ENCODE data around the gene FAM169A.
"Not testable (repeated sequence)": the region's sequence is repeated elsewhere in the genome, so short reads cannot be mapped to it uniquely, and the experiment has no call there.

FAM169A gene

GRCh38 chr5:74865804-74866595, at the start of gene FAM169A:
TSS of gene FAM169A (minus strand) at chr5:74866387. CDS start at chr5:74841676, 24,711 bp downstream.
- DNase-seq (ENCODE audit: low spot score): peak; percentile 43

GRCh38 chr5:74915488-74915887, 49.3 kb upstream of the FAM169A start:
- DNase-seq (ENCODE audit: low spot score): no peak

GRCh38 chr5:74911421-74911820, 45.2 kb upstream of the FAM169A start:
- not testable (repeated sequence) for DNase-seq (ENCODE audit: low spot score)

GRCh38 chr5:74909888-74910287, 43.7 kb upstream of the FAM169A start:
- DNase-seq (ENCODE audit: low spot score): not testable (repeated sequence)

GRCh38 chr5:74908237-74908636, 42.0 kb upstream of the FAM169A start:
- not testable (repeated sequence) for DNase-seq (ENCODE audit: low spot score)

GRCh38 chr5:74904713-74905112, 38.5 kb upstream of the FAM169A start:
- DNase-seq (ENCODE audit: low spot score): not testable (repeated sequence)

GRCh38 chr5:74903165-74903787, 37.1 kb upstream of the FAM169A start:
- no peak for DNase-seq (ENCODE audit: low spot score)

GRCh38 chr5:74897049-74897448, 30.9 kb upstream of the FAM169A start:
- no peak for DNase-seq (ENCODE audit: low spot score)

GRCh38 chr5:74895906-74896305, 29.7 kb upstream of the FAM169A start:
- DNase-seq (ENCODE audit: low spot score): peak; percentile 66

- no peak for DNase-seq (ENCODE audit: low spot score)
Observed at GRCh38 chr5:74894351-74894750, 28.2 kb upstream of the FAM169A start.

- no peak for DNase-seq (ENCODE audit: low spot score)
Observed at GRCh38 chr5:74892921-74893320, 26.7 kb upstream of the FAM169A start.

- DNase-seq (ENCODE audit: low spot score): no peak
Observed at GRCh38 chr5:74889523-74890105, 23.4 kb upstream of the FAM169A start.

- no peak for DNase-seq (ENCODE audit: low spot score)
Observed at GRCh38 chr5:74888117-74888516, 21.9 kb upstream of the FAM169A start.

- no peak for DNase-seq (ENCODE audit: low spot score)
Observed at GRCh38 chr5:74885170-74885569, 19.0 kb upstream of the FAM169A start.

- not testable (repeated sequence) for DNase-seq (ENCODE audit: low spot score)
Observed at GRCh38 chr5:74882379-74883134, 16.4 kb upstream of the FAM169A start.

- peak; percentile 83 for DNase-seq (ENCODE audit: low spot score)
Observed at GRCh38 chr5:74877624-74878304, 11.6 kb upstream of the FAM169A start.

GRCh38 chr5:74875994-74876791, 10.0 kb upstream of the FAM169A start:
- DNase-seq (ENCODE audit: low spot score): peak; percentile 8

- no peak for DNase-seq (ENCODE audit: low spot score)
Observed at GRCh38 chr5:74873525-74874249, 7.5 kb upstream of the FAM169A start.

- DNase-seq (ENCODE audit: low spot score): no peak
Observed at GRCh38 chr5:74870299-74871067, 4.3 kb upstream of the FAM169A start.

Data from globus pallidus (tissue), 1 donor.